CD4-positive, alpha-beta T cell (primary cell): Measurements from ENCODE around the gene DNAJB2. TPM values are rescaled to one million over a fixed set of nuclear protein-coding genes. Genes with fewer than 3 reads are reported as not detected.

Source experiments
- ATAC-seq: fragments of 200-7000 bp; cut with Tn5 transposase; one replicate; pipeline ENCODE4 v1.10.0; 2022; ENCODE audit warnings: mild to moderate bottlenecking; ENCODE audit not compliant: poor library complexity
- CTCF ChIA-PET: fragments of 350-600 bp; sonication (Branson Sonifier 250); formaldehyde crosslinking; loops from one replicate; lab custom pipeline; 2021; ENCODE audit warnings: antibody characterized with exemption, inconsistent platforms; lab: Charles Lee
- POLR2A ChIA-PET: fragments of 350-600 bp; sonication (Branson Sonifier 250); formaldehyde crosslinking; loops from one replicate; lab custom pipeline; 2021; ENCODE audit warnings: antibody characterized with exemption, inconsistent platforms; lab: Charles Lee
- DNase-seq, 14 experiments: peaks; one replicate each; pipeline ENCODE4 v3.0.0-alpha.2; 2013 to 2020; ENCODE audit warnings: mixed read lengths in 2 of 14
- H3K27ac ChIP-seq, 2 donors: one replicate each; pipeline versions ENCODE4 v1.5.1 to v1.7.0; 2013; ENCODE audit warnings: low read length in 2 of 2, low read depth in 1 of 2, mild to moderate bottlenecking in 1 of 2
- H3K27me3 ChIP-seq, 2 experiments: 1 replicate in 1 of 2; 2 replicates in 1 of 2; pipeline versions ENCODE4 v1.6.1 to v1.7.0; 2013; ENCODE audit warnings: low read length in 2 of 2, control low read depth in 1 of 2, mild to moderate bottlenecking in 1 of 2, moderate library complexity in 1 of 2; ENCODE audit not compliant: insufficient read depth in 2 of 2, control insufficient read depth in 1 of 2
- H3K36me3 ChIP-seq: one replicate; pipeline ENCODE4 v1.6.1; 2013; ENCODE audit warnings: low read length, control low read depth; ENCODE audit not compliant: insufficient read depth
- H3K4me1 ChIP-seq: one replicate; pipeline ENCODE4 v1.6.1; 2013; ENCODE audit warnings: low read length, control low read depth; ENCODE audit not compliant: insufficient read depth
- H3K4me3 ChIP-seq: one replicate; pipeline ENCODE4 v1.5.1; 2013; ENCODE audit warnings: mild to moderate bottlenecking, low read length, moderate library complexity
- H3K9me3 ChIP-seq, 2 experiments: 1 replicate in 1 of 2; 2 replicates in 1 of 2; pipeline versions ENCODE4 v1.6.1 to v1.7.0; 2013; ENCODE audit warnings: low read length in 2 of 2, mild to moderate bottlenecking in 2 of 2, control low read depth in 1 of 2, moderate library complexity in 1 of 2; ENCODE audit not compliant: control insufficient read depth in 1 of 2, insufficient read depth in 1 of 2
- H3K27ac Mint-ChIP-seq: one replicate; pipeline ENCODE4 v1.8.0; 2020; ENCODE audit warnings: mixed read lengths
- H3K27me3 Mint-ChIP-seq: one replicate; pipeline ENCODE4 v1.8.0; 2021; ENCODE audit warnings: mixed read lengths
- H3K36me3 Mint-ChIP-seq: one replicate; pipeline ENCODE4 v1.8.0; 2021; ENCODE audit warnings: low read depth, mixed read lengths
- H3K4me1 Mint-ChIP-seq: one replicate; pipeline ENCODE4 v1.8.0; 2021; ENCODE audit warnings: low read depth, mixed read lengths
- H3K4me3 Mint-ChIP-seq: one replicate; pipeline ENCODE4 v1.8.0; 2020; ENCODE audit warnings: mild to moderate bottlenecking, mixed read lengths
- H3K9me3 Mint-ChIP-seq: one replicate; pipeline ENCODE4 v1.8.0; 2020; ENCODE audit warnings: mixed read lengths
- CTCF ChIP-seq: fragments of 200-600 bp; IDR thresholded peaks from one replicate; pipeline ENCODE4 v1.8.0; 2022; ENCODE audit warnings: antibody characterized with exemption, mild to moderate bottlenecking
- intact Hi-C, 2 experiments: fragments of 100-400 bp; cut with DNase I in 1 of 2; cut with micrococcal nuclease in 1 of 2; formaldehyde crosslinking; loops; one replicate each; pipeline versions ENCODE4 v1.15.1 to v1.9.0; 2023 to 2025; cut with DNase I, micrococcal nuclease
- total RNA-seq, 174 experiments: library from RNA in 2 of 174; stranded (reverse) in 2 of 174; gene quantifications; one replicate each; pipeline ENCODE4 v1.2.3 and lab custom pipeline; 2021 to 2026

DNAJB2 gene
- total RNA-seq, 2 experiments from 2014 or later, result 151 to 161 TPM

DNA sequence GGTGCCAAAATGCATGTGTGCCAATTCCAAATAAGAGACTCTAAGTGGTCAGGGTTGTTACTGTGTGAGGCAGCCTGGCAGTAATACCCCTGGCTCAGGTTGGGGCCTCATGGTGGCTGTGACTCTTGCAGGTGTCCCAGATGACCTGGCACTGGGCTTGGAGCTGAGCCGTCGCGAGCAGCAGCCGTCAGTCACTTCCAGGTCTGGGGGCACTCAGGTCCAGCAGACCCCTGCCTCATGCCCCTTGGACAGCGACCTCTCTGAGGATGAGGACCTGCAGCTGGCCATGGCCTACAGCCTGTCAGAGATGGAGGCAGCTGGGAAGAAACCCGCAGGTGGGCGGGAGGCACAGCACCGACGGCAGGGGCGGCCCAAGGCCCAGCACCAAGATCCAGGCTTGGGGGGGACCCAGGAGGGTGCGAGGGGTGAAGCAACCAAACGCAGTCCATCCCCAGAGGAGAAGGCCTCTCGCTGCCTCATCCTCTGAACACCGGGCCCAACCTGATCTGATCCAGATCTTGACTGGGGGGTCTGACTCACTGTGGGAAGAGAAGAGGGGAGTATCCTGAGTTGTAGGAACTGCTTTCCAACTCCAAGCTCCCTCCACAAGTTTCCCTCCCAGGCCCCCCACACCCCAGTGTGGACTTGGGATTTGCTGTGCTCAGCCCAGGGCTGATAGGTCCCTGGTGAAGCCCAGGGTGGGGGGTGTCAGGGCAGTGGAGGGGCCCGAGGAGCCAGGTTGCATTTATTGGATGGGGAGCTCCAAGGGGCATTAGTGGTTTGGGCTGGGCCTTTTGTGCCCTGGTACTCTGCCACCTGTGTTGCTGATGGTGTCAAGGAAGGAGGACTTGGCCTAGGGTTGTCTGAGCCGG lies 5.6 kb downstream of the DNAJB2 start:
- H3K4me3 Mint-ChIP-seq, result no peak overlapping the region
- H3K27ac Mint-ChIP-seq, result no peak overlapping the region
- Histone ChIP-seq H3K27ac (peak overlapping the region in 1 of 2 donors; percentile 13), H3K27me3 (no peaks in the 10 kb centered on the region), H3K36me3 (peaks cover 58% of the 10 kb centered on the region), H3K9me3 (no peaks in the 10 kb centered on the region), H3K4me1 (peaks cover 21% of the 10 kb centered on the region), H3K4me3 (no peak overlapping the region)
- ChIA-PET POLR2A (interaction anchor here (1.0 to 1.2 kb wide), 2 partner anchors 10 to 108 kb away, joined by 3 to 5 read pairs; partner anchors contain the start of gene CNPPD1), CTCF (interaction anchor here (12.0 kb wide), 1 partner anchor 10 kb away, joined by 190 read pairs; no protein-coding TSS in a partner anchor)
- no peak for ATAC-seq
- H3K9me3 Mint-ChIP-seq, result no peaks in the 10 kb centered on the region
- peaks cover 63% of the 10 kb centered on the region for H3K36me3 Mint-ChIP-seq
- DNase-seq, result no peak
- intact Hi-C loops, result no loop called here
- no peaks in the 10 kb centered on the region for H3K27me3 Mint-ChIP-seq
- H3K4me1 Mint-ChIP-seq, result peaks cover 20% of the 10 kb centered on the region
- TF ChIP-seq CTCF, result no peak

DNA sequence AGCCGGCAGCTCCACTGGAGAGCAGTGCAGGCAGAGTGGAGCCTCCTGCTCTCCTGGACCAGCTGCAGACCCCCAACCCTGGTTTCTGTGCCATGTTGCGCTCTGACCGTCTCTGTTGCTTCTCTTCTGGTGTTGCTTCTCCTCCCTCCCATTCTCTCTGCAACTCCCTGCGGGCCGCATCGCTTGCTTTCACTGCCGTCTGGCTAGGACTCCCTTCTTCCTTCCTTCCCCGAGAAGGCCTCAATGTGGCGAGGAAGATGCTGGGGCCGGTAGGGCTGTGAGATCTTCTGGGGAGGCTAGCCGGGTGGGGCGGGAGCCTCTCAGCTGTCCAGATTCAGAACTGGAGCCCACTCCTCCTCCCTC lies 6.2 kb downstream of the DNAJB2 start:
- Histone ChIP-seq H3K36me3 (peaks cover 57% of the 10 kb centered on the region), H3K27ac (no peak overlapping the region), H3K4me1 (peaks cover 15% of the 10 kb centered on the region), H3K27me3 (no peaks in the 10 kb centered on the region), H3K4me3 (no peak overlapping the region), H3K9me3 (no peaks in the 10 kb centered on the region)
- CTCF ChIA-PET, result interaction anchor here (12.0 kb wide), 1 partner anchor 9 kb away, joined by 190 read pairs; no protein-coding TSS in a partner anchor
- Mint-ChIP-seq H3K27ac (no peak overlapping the region), H3K4me1 (peaks cover 14% of the 10 kb centered on the region), H3K9me3 (no peaks in the 10 kb centered on the region), H3K4me3 (no peak overlapping the region), H3K27me3 (no peaks in the 10 kb centered on the region), H3K36me3 (peaks cover 57% of the 10 kb centered on the region)
- POLR2A ChIA-PET, result interaction anchor here (1.0 to 1.2 kb wide), 2 partner anchors 9 to 109 kb away, joined by 3 to 5 read pairs; partner anchors contain the start of gene CNPPD1
- no peak for TF ChIP-seq CTCF
- ATAC-seq (no peak), DNase-seq (no peak)
- intact Hi-C loops, result no loop called here

DNA sequence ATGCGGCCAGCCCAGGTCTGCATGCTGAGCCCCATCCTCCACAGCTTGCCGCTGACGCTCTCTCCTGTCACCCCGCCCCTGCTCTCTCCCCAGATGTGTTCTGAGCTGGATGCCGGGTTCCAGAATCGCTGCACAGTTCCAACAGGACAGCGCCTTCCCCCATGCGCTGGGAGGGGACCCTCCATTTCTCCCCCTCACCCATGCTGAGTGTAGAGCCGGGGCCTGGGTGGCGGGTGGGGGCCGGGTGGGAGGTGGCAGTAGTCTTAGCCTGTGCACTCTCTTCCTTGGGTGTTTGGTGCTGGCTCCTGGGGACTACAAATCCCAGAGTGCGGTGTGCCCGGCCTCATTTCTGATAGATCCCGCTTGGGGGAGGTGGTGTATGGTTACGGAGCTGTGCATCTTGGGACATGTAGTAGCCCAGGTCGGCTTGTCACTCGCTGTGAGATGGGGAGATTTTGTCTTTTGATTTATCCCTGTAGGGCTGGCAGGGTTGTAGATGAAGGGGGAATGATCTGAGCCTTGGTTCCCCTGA lies 6.8 kb downstream of the DNAJB2 start:
- H3K4me1 ChIP-seq, result peaks cover 9% of the 10 kb centered on the region
- no peaks in the 10 kb centered on the region for H3K27me3 Mint-ChIP-seq
- H3K9me3 Mint-ChIP-seq, result no peaks in the 10 kb centered on the region
- H3K9me3 ChIP-seq, result no peaks in the 10 kb centered on the region
- CTCF ChIA-PET, result interaction anchor here (1.5 to 12.0 kb wide), 2 partner anchors 9 to 32 kb away, joined by 3 to 190 read pairs; no protein-coding TSS in a partner anchor
- ATAC-seq (peak; percentile 25), DNase-seq (no peak)
- H3K27ac Mint-ChIP-seq, result peak overlapping the region; percentile 31
- no peak overlapping the region for H3K27ac ChIP-seq
- POLR2A ChIA-PET, result interaction anchor here (0.8 to 1.6 kb wide), 2 partner anchors 9 to 36 kb away, joined by 3 to 6 read pairs; no protein-coding TSS in a partner anchor
- H3K36me3 ChIP-seq, result peaks cover 51% of the 10 kb centered on the region
- TF ChIP-seq CTCF, result no peak
- peaks cover 8% of the 10 kb centered on the region for H3K4me1 Mint-ChIP-seq
- no peak overlapping the region for H3K4me3 ChIP-seq
- H3K27me3 ChIP-seq, result no peaks in the 10 kb centered on the region
- peaks cover 51% of the 10 kb centered on the region for H3K36me3 Mint-ChIP-seq
- H3K4me3 Mint-ChIP-seq, result no peak overlapping the region
- intact Hi-C loops, result no loop called here
